ENCODE measurements around the gene YAP1.

YAP1 gene

DNA sequence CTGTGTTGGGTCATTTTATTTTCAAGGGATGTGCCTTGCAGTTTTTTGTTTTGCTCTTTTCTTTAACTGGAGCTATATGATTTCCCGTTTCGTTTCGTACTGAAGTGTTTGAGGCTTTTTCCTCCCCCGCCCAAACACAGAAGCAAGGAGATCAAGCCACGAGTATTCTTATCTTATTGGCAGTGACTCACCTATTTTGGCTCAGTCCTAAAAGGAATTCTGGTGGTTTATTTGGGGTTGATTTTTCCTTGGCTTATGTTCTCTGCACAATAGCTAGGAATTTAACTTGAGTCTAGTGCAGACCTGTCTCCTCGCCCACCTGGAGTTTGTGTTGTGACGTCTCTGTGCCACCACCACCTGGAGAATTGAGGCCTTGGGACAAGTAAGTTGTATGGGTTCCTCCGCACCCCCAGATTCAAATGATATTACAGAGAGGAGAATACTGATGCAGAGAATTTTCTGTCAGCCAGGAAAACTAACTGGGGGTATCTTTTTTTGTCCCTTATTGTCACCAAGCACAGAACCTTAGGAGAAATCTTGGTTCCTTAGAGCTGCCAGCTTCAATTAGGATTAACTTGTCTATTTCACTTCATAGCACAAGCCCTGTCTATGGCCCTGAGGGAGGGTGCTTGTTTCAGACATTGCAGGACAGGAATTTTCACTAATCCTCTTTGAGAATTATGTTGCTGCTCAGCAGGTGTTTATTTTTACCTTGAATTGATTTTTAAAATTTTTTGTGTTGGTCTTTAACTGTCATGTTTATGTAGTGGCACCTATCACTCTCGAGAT, 116.6 kb downstream of the YAP1 start:
- H2AFZ ChIP-seq (ENCODE audit: low read depth, low read length): no peak overlapping the region
- H3K27me3 ChIP-seq (ENCODE audit: insufficient read depth, low read length, poor library complexity): peaks cover 18% of the 10 kb centered on the region
- no peak for TF ChIP-seq EZH2 (IDR thresholded peaks at IDR 0.05; ENCODE audit: borderline replicate concordance, low read depth, low read length, severe bottlenecking)
- TF ChIP-seq, protein P1, sequence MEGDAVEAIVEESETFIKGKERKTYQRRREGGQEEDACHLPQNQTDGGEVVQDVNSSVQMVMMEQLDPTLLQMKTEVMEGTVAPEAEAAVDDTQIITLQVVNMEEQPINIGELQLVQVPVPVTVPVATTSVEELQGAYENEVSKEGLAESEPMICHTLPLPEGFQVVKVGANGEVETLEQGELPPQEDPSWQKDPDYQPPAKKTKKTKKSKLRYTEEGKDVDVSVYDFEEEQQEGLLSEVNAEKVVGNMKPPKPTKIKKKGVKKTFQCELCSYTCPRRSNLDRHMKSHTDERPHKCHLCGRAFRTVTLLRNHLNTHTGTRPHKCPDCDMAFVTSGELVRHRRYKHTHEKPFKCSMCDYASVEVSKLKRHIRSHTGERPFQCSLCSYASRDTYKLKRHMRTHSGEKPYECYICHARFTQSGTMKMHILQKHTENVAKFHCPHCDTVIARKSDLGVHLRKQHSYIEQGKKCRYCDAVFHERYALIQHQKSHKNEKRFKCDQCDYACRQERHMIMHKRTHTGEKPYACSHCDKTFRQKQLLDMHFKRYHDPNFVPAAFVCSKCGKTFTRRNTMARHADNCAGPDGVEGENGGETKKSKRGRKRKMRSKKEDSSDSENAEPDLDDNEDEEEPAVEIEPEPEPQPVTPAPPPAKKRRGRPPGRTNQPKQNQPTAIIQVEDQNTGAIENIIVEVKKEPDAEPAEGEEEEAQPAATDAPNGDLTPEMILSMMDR (IDR thresholded peaks at IDR 0.05; ENCODE audit: borderline replicate concordance, extremely low read depth, low read length, poor library complexity, severe bottlenecking): no peak
- H4K20me1 ChIP-seq (ENCODE audit: insufficient read depth, low read length): no peaks in the 10 kb centered on the region
- H3K9ac ChIP-seq (ENCODE audit: low read depth, low read length): no peak overlapping the region
- ATAC-seq (ENCODE audit: insufficient read depth, low read depth) (no peak), DNase-seq (no peak)
- H3K4me2 ChIP-seq (ENCODE audit: insufficient read depth, low read length): no peak overlapping the region
- no peaks in the 10 kb centered on the region for H3K79me2 ChIP-seq (ENCODE audit: insufficient read depth, low read length)
- H3K4me1 ChIP-seq (ENCODE audit: insufficient read depth, low read length): no peaks in the 10 kb centered on the region
- no peaks in the 10 kb centered on the region for H3K36me3 ChIP-seq (ENCODE audit: insufficient read depth, low read length)
- no peak overlapping the region for H3K4me3 ChIP-seq (ENCODE audit: low read depth in 1 of 2, low read length in 2 of 2)
- no peak overlapping the region for H3K27ac ChIP-seq (ENCODE audit: low read length)
- no peaks in the 10 kb centered on the region for H3K9me3 ChIP-seq (ENCODE audit: insufficient read depth, low read length, severe bottlenecking)

DNA sequence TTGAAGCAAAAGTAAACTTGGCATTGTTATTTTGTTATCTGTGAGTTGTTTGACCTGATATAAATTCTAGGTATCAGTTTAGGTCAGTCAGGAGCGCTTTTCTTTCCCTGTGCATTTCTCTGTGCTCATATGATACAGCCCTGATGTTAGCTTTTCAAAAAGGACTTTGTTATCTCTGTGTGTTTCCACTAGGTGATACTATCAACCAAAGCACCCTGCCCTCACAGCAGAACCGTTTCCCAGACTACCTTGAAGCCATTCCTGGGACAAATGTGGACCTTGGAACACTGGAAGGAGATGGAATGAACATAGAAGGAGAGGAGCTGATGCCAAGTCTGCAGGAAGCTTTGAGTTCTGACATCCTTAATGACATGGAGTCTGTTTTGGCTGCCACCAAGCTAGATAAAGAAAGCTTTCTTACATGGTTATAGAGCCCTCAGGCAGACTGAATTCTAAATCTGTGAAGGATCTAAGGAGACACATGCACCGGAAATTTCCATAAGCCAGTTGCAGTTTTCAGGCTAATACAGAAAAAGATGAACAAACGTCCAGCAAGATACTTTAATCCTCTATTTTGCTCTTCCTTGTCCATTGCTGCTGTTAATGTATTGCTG, 119.4 kb downstream of the YAP1 start:
- Histone ChIP-seq H3K36me3 (ENCODE audit: insufficient read depth, low read length) (no peaks in the 10 kb centered on the region), H3K79me2 (ENCODE audit: insufficient read depth, low read length) (no peaks in the 10 kb centered on the region), H3K4me1 (ENCODE audit: insufficient read depth, low read length) (no peaks in the 10 kb centered on the region), H4K20me1 (ENCODE audit: insufficient read depth, low read length) (no peaks in the 10 kb centered on the region), H3K4me3 (ENCODE audit: low read depth in 1 of 2, low read length in 2 of 2) (no peak overlapping the region), H3K9ac (ENCODE audit: low read depth, low read length) (no peak overlapping the region), H3K27ac (ENCODE audit: low read length) (no peak overlapping the region), H3K4me2 (ENCODE audit: insufficient read depth, low read length) (no peak overlapping the region), H3K27me3 (ENCODE audit: insufficient read depth, low read length, poor library complexity) (peaks cover 18% of the 10 kb centered on the region), H2AFZ (ENCODE audit: low read depth, low read length) (no peak overlapping the region), H3K9me3 (ENCODE audit: insufficient read depth, low read length, severe bottlenecking) (no peaks in the 10 kb centered on the region)
- TF ChIP-seq EZH2 (IDR thresholded peaks at IDR 0.05; ENCODE audit: borderline replicate concordance, low read depth, low read length, severe bottlenecking): no peak
- TF ChIP-seq, protein P1 (IDR thresholded peaks at IDR 0.05; ENCODE audit: borderline replicate concordance, extremely low read depth, low read length, poor library complexity, severe bottlenecking): no peak
- ATAC-seq (ENCODE audit: insufficient read depth, low read depth) (no peak), DNase-seq (no peak)

GRCh38 chr11:102230186-102230585, 119.9 kb downstream of the YAP1 start:
- H2AFZ ChIP-seq (ENCODE audit: low read depth, low read length): no peak overlapping the region
- no peak overlapping the region for H3K4me2 ChIP-seq (ENCODE audit: insufficient read depth, low read length)
- no peaks in the 10 kb centered on the region for H4K20me1 ChIP-seq (ENCODE audit: insufficient read depth, low read length)
- H3K79me2 ChIP-seq (ENCODE audit: insufficient read depth, low read length): no peaks in the 10 kb centered on the region
- no peak overlapping the region for H3K4me3 ChIP-seq (ENCODE audit: low read depth in 1 of 2, low read length in 2 of 2)
- no peaks in the 10 kb centered on the region for H3K4me1 ChIP-seq (ENCODE audit: insufficient read depth, low read length)
- no peak overlapping the region for H3K9ac ChIP-seq (ENCODE audit: low read depth, low read length)
- DNase-seq: no peak
- no peaks in the 10 kb centered on the region for H3K9me3 ChIP-seq (ENCODE audit: insufficient read depth, low read length, severe bottlenecking)
- TF ChIP-seq, protein P1 (IDR thresholded peaks at IDR 0.05; ENCODE audit: borderline replicate concordance, extremely low read depth, low read length, poor library complexity, severe bottlenecking): no peak
- TF ChIP-seq EZH2 (IDR thresholded peaks at IDR 0.05; ENCODE audit: borderline replicate concordance, low read depth, low read length, severe bottlenecking): no peak
- peaks cover 18% of the 10 kb centered on the region for H3K27me3 ChIP-seq (ENCODE audit: insufficient read depth, low read length, poor library complexity)
- no peak overlapping the region for H3K27ac ChIP-seq (ENCODE audit: low read length)
- no peaks in the 10 kb centered on the region for H3K36me3 ChIP-seq (ENCODE audit: insufficient read depth, low read length)
- ATAC-seq (ENCODE audit: insufficient read depth, low read depth): no peak

Data from DND-41 (cell line).